RPMI7951 (cell line): Measurements from ENCODE around the gene STRIP2. TPM values are rescaled to one million over a fixed set of nuclear protein-coding genes. Genes with fewer than 3 reads are reported as not detected.
"Not testable (repeated sequence)": the region's sequence is repeated elsewhere in the genome, so short reads cannot be mapped to it uniquely, and the experiment has no call there.

Experiments
- DNase-seq: peaks from one replicate; pipeline ENCODE4 v3.0.0-alpha.2; 2012; ENCODE audit warnings: low read depth
- total RNA-seq: library from RNA; depleted of rRNA; stranded (reverse); fragments of >200 nt; shearing (Covaris generic); gene quantifications from 2 replicates; pipeline ENCODE4 v1.2.3, GENCODE V29; 2014; rRNA removed

The STRIP2 gene
- total RNA-seq, 1 experiment from 2014 or later = 6.4 TPM

DNA sequence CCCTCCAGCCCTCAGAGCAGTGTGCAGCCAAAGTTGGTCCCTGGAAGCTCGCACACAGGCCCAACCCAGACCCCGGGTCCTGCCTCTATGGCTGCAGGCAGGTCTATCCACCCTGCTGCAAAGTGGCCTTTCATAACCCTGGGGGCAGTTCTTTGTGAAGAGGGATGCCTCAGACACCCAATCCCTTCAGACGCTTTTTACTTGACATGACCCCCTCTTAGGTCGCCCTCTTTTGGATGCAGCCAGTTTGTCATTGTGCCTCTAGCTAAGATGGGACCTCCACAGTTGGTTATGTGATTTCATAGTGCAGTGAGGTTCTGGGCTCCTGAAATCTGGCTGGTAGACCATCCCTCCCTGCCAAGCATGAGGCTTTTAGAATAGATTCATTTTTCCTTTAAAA lies 95.4 kb downstream of the STRIP2 start:
- DNase-seq = no peak

DNA sequence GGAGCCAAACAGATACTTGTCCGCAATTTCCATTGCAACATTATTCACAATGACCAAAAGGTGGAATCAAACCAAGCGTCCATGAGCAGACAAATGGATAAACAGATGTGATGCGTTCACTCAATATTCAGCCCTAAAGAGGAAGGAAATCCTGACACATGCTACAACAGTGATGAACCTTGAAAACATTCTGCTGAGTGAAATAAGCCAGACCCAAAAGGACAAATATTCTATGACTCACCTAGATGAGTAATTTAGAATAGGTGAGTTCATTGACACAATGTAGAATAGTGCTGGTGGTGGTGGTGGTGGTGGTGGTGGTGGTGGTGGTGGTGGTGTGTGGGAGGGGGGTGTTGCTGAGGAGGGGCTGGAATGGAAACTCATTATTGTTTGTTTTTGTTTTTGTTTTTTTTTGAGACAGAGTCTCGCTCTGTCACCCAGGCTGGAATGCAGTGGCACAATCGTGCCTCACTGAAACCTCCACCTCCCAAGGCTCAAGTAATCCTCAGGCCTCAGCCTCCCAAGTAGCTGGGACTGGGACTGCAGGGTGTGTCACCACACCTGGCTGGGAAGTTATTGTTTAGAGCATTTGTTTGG lies 96.7 kb downstream of the STRIP2 start:
- DNase-seq = peak; percentile 65

- DNase-seq = no peak
These were observed 97.5 kb downstream of the STRIP2 start for GRCh38 chr7:129531721-129532120.

- DNase-seq = no peak
These were observed 98.1 kb downstream of the STRIP2 start for GRCh38 chr7:129532375-129532774.

DNA sequence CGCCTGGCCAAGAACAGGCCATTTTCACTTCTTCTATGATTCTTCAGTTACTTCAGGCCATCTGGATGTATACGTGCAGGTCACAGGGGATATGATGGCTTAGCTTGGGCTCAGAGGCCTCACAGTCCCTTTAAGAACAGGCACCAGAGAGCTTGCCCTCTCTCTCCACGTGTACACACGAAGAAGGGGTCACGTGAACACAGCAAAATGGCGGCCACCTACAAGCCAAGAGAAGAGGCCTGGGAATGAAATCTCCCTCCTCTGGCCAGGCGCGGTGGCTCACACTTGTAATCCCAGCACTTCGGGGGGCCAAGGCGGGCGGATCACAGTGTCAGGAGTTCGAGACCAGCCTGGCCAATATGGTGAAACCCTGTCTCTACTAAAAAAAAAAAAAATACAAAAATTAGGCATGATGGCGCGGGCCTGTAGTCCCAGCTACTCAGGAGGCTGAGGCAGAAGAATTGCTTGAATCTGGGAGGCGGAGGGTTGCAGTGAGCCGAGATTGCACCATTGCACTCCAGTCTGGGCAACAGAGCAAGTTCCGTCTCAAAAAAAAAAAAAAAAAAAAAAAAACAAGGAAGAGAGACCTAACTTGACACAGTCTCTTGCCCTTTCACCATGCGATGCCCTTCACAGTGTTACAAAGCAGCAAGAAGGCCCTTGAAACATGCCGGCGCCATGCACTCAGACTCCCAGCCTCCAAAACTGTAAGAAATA lies 100.5 kb downstream of the STRIP2 start:
- DNase-seq = not testable (repeated sequence)

- no peak for DNase-seq
These were observed 101.7 kb downstream of the STRIP2 start for GRCh38 chr7:129535896-129536295.

DNA sequence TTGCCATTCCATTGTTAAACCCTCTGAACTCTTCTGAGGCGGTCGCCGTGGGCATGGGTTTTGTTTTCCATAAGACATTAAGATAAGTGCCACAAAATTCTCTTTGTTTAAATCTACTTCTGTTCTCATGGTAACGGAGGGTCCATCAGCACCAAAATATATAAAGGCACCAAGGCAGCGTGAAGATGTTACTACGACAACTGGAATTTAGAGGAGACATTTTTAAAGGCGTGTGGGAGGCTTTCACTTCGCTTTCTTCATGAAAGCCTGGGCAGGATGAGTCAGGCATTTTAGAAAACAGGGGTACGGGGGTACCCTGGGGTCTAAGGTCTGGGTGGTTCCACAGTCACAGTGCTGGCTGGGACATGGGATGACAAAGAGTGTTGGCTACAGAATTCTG lies 102.1 kb downstream of the STRIP2 start:
- no peak for DNase-seq

Other genes with a start within 250 kb of the STRIP2 start
- 0.24 and 0.29 TPM in 2 replicates for gene SMO, start 245.8 kb upstream of the STRIP2 start, total RNA-seq
- 9.8 and 10.0 TPM in 2 replicates for gene AHCYL2, start 209.4 kb upstream of the STRIP2 start, total RNA-seq
- 0.20 and 0.24 TPM in 2 replicates for gene SMKR1, start 68.1 kb downstream of the STRIP2 start, total RNA-seq
- gene NRF1, start 177.3 kb downstream of the STRIP2 start, total RNA-seq = 7.2 and 8.7 TPM in 2 replicates